Ishikawa (cell line): ENCODE data around the gene JARID2.

Experiments
- CEBPB ChIP-seq: IDR thresholded peaks from 2 replicates; pipeline ENCODE4 v1.6.1; 2012
- CREB1 ChIP-seq: IDR thresholded peaks from 2 replicates; pipeline ENCODE4 v1.6.1; 2012; ENCODE audit warnings: low read depth
- EGR1 ChIP-seq: IDR thresholded peaks from 2 replicates; pipeline ENCODE4 v1.6.1; 2012
- EP300 ChIP-seq: IDR thresholded peaks from 2 replicates; pipeline ENCODE4 v1.6.1; 2012; ENCODE audit warnings: borderline replicate concordance
- FOXM1 ChIP-seq: IDR thresholded peaks from 2 replicates; pipeline ENCODE4 v1.6.1; 2012; ENCODE audit warnings: low read depth, borderline replicate concordance
- NFIC ChIP-seq: IDR thresholded peaks from 2 replicates; pipeline ENCODE4 v1.6.1; 2012
- RAD21 ChIP-seq: IDR thresholded peaks from 2 replicates; pipeline ENCODE4 v1.6.1; 2012; ENCODE audit warnings: low read depth
- TAF1 ChIP-seq: IDR thresholded peaks from 2 replicates; pipeline ENCODE4 v1.6.1; 2012; ENCODE audit warnings: low read depth, mild to moderate bottlenecking
- TCF12 ChIP-seq: IDR thresholded peaks from 2 replicates; pipeline ENCODE4 v1.6.1; 2012; ENCODE audit warnings: low read depth
- TEAD4 ChIP-seq: IDR thresholded peaks from 2 replicates; pipeline ENCODE4 v1.6.1; 2012
- YY1 ChIP-seq: IDR thresholded peaks from 2 replicates; pipeline ENCODE4 v1.6.1; 2012; ENCODE audit warnings: low read depth
- ZBTB7A ChIP-seq: IDR thresholded peaks from 2 replicates; pipeline ENCODE4 v1.6.1; 2012; ENCODE audit warnings: low read depth
- TF ChIP-seq, protein P1 (sequence below): IDR thresholded peaks from 2 replicates; pipeline ENCODE4 v1.6.1; 2012; ENCODE audit warnings: low read depth, mild to moderate bottlenecking
- TF ChIP-seq, protein P2 (sequence below): IDR thresholded peaks from 2 replicates; pipeline ENCODE4 v1.6.1; 2012
- TF ChIP-seq, protein P3 (sequence below): IDR thresholded peaks from 2 replicates; pipeline ENCODE4 v1.6.1; 2012

The JARID2 gene

GRCh38 chr6:15344831-15345230 is 99.0 kb downstream of the JARID2 start:
- TF ChIP-seq TAF1 (no peak), RAD21 (no peak), ZBTB7A (no peak), TCF12 (no peak), NFIC (no peak), YY1 (no peak), CEBPB (no peak)
- TF ChIP-seq, protein P1, sequence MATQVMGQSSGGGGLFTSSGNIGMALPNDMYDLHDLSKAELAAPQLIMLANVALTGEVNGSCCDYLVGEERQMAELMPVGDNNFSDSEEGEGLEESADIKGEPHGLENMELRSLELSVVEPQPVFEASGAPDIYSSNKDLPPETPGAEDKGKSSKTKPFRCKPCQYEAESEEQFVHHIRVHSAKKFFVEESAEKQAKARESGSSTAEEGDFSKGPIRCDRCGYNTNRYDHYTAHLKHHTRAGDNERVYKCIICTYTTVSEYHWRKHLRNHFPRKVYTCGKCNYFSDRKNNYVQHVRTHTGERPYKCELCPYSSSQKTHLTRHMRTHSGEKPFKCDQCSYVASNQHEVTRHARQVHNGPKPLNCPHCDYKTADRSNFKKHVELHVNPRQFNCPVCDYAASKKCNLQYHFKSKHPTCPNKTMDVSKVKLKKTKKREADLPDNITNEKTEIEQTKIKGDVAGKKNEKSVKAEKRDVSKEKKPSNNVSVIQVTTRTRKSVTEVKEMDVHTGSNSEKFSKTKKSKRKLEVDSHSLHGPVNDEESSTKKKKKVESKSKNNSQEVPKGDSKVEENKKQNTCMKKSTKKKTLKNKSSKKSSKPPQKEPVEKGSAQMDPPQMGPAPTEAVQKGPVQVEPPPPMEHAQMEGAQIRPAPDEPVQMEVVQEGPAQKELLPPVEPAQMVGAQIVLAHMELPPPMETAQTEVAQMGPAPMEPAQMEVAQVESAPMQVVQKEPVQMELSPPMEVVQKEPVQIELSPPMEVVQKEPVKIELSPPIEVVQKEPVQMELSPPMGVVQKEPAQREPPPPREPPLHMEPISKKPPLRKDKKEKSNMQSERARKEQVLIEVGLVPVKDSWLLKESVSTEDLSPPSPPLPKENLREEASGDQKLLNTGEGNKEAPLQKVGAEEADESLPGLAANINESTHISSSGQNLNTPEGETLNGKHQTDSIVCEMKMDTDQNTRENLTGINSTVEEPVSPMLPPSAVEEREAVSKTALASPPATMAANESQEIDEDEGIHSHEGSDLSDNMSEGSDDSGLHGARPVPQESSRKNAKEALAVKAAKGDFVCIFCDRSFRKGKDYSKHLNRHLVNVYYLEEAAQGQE = no peak
- TF ChIP-seq, protein P2, sequence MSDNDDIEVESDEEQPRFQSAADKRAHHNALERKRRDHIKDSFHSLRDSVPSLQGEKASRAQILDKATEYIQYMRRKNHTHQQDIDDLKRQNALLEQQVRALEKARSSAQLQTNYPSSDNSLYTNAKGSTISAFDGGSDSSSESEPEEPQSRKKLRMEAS = no peak

DNA sequence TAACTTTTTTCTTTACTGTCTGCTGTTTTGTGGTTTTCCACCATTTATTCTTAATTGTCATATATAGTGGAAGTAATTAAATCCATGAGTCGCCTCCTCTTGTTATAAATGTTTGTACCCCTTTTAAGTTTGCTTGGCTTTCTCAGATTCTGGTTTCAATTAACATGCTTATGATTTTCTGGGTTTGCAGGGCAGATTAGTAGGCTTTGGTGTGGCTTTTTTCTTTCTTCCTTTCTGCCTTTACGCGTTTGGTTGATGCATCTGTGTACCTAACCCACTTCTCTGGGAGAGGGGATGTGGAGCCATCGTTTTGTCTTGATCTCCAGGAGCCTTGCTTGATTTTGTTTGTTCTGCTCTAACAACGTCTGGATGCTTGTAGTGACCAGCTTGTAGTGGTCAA is 100.4 kb downstream of the JARID2 start:
- TF ChIP-seq RAD21 (no peak), TCF12 (no peak), FOXM1 (no peak), CEBPB (no peak)

GRCh38 chr6:15348528-15348927 is 102.7 kb downstream of the JARID2 start:
- TF ChIP-seq, protein P1 = no peak
- TF ChIP-seq EGR1 = no peak
- TF ChIP-seq, protein P3, sequence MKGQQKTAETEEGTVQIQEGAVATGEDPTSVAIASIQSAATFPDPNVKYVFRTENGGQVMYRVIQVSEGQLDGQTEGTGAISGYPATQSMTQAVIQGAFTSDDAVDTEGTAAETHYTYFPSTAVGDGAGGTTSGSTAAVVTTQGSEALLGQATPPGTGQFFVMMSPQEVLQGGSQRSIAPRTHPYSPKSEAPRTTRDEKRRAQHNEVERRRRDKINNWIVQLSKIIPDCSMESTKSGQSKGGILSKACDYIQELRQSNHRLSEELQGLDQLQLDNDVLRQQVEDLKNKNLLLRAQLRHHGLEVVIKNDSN = no peak
- no peak for TF ChIP-seq TAF1
- no peak for TF ChIP-seq TCF12
- TF ChIP-seq ZBTB7A = no peak
- TF ChIP-seq YY1 = no peak
- no peak for TF ChIP-seq TEAD4
- no peak for TF ChIP-seq CREB1
- TF ChIP-seq, protein P2 = no peak
- no peak for TF ChIP-seq RAD21
- no peak for TF ChIP-seq FOXM1
- TF ChIP-seq CEBPB = no peak

DNA sequence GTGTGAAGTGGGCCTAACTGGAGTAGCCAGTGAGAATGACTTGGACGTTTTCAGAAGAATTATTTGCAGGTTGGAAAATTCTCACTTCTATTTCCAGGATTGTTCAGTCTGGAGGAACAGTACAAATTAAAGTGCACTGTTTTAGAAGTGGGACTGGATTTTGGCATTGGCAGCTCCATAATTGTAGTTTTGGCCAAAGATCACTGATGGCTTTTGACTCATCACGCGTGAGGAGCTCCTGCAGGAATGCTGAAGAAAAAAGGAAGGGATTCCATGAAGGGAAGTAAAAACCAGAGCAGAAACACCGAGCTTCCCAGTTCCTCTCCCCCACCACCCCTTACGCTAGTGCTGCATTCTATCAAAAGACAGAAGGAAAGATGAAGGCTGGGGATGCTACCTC is 103.5 kb downstream of the JARID2 start:
- TF ChIP-seq ZBTB7A (no peak), CREB1 (no peak), TAF1 (no peak), EGR1 (no peak), EP300 (no peak)
- TF ChIP-seq, protein P3 = no peak
- TF ChIP-seq, protein P2 = no peak

GRCh38 chr6:15350386-15351083 is 104.7 kb downstream of the JARID2 start:
- TF ChIP-seq TAF1 (no peak), TCF12 (no peak), YY1 (no peak), RAD21 (no peak), EP300 (no peak), CEBPB (no peak)
- TF ChIP-seq, protein P3 = no peak
- TF ChIP-seq, protein P2 = no peak

- no peak for TF ChIP-seq TEAD4
- TF ChIP-seq NFIC = no peak
- TF ChIP-seq FOXM1 = no peak
- TF ChIP-seq, protein P1 = no peak
- no peak for TF ChIP-seq RAD21
- TF ChIP-seq TAF1 = no peak
- TF ChIP-seq, protein P2 = no peak
- no peak for TF ChIP-seq YY1
- TF ChIP-seq EP300 = no peak
- TF ChIP-seq, protein P3 = no peak
- TF ChIP-seq ZBTB7A = no peak
- TF ChIP-seq CEBPB = no peak
- no peak for TF ChIP-seq CREB1
- TF ChIP-seq TCF12 = no peak
- no peak for TF ChIP-seq EGR1
Observed at GRCh38 chr6:15351631-15352030, 105.8 kb downstream of the JARID2 start.
